ENCODE measurements around the gene CERS1.

The CERS1 gene

GRCh38 chr19:18895824-18896341 lies at the start of gene CERS1:
CERS1 (minus strand) TSS chr19:18896158; CDS start chr19:18896072, 86 bp downstream.
- Histone ChIP-seq H3K9ac (ENCODE audit: low read length) (no peak within 1 kb of the TSS), H3K27me3 (ENCODE audit: control insufficient read depth in 1 of 2, insufficient read depth in 2 of 2, low read length in 2 of 2) (peaks cover 8 to 39% of the 10 kb centered on the region in 2 donors), H3K4me1 (ENCODE audit: insufficient read depth, low read length) (no peaks in the 10 kb centered on the region), H3K9me3 (ENCODE audit: low read length) (no peaks in the 10 kb centered on the region), H3K27ac (ENCODE audit: low read depth, low read length) (no peak within 1 kb of the TSS), H3K36me3 (ENCODE audit: insufficient read depth, low read length) (peaks cover 4% of the 10 kb centered on the region), H3K4me3 (ENCODE audit: low read depth in 1 of 2, low read length in 2 of 2) (peak within 1 kb of the TSS; percentile 41 to 47)

GRCh38 chr19:18945297-18945696 lies 49.3 kb upstream of the CERS1 start:
- Histone ChIP-seq H3K9me3 (ENCODE audit: low read length) (no peaks in the 10 kb centered on the region), H3K4me1 (ENCODE audit: insufficient read depth, low read length) (peaks cover 5% of the 10 kb centered on the region), H3K4me3 (ENCODE audit: low read depth in 1 of 2, low read length in 2 of 2) (no peak overlapping the region), H3K27ac (ENCODE audit: low read depth, low read length) (no peak overlapping the region), H3K27me3 (ENCODE audit: control insufficient read depth in 1 of 2, insufficient read depth in 2 of 2, low read length in 2 of 2) (no peaks in the 10 kb centered on the region), H3K36me3 (ENCODE audit: insufficient read depth, low read length) (no peaks in the 10 kb centered on the region), H3K9ac (ENCODE audit: low read length) (no peak overlapping the region)

GRCh38 chr19:18943465-18943864 lies 47.5 kb upstream of the CERS1 start:
- peaks cover 4% of the 10 kb centered on the region for H3K36me3 ChIP-seq (ENCODE audit: insufficient read depth, low read length)
- H3K9ac ChIP-seq (ENCODE audit: low read length) = no peak overlapping the region
- H3K9me3 ChIP-seq (ENCODE audit: low read length) = no peaks in the 10 kb centered on the region
- H3K4me1 ChIP-seq (ENCODE audit: insufficient read depth, low read length) = peaks cover 11% of the 10 kb centered on the region
- H3K27ac ChIP-seq (ENCODE audit: low read depth, low read length) = no peak overlapping the region
- no peak overlapping the region for H3K4me3 ChIP-seq (ENCODE audit: low read depth in 1 of 2, low read length in 2 of 2)
- no peaks in the 10 kb centered on the region for H3K27me3 ChIP-seq (ENCODE audit: control insufficient read depth in 1 of 2, insufficient read depth in 2 of 2, low read length in 2 of 2)

GRCh38 chr19:18942692-18943091 lies 46.7 kb upstream of the CERS1 start:
- Histone ChIP-seq H3K4me1 (ENCODE audit: insufficient read depth, low read length) (peaks cover 11% of the 10 kb centered on the region), H3K36me3 (ENCODE audit: insufficient read depth, low read length) (peaks cover 9% of the 10 kb centered on the region), H3K4me3 (ENCODE audit: low read depth in 1 of 2, low read length in 2 of 2) (no peak overlapping the region), H3K9me3 (ENCODE audit: low read length) (no peaks in the 10 kb centered on the region), H3K27me3 (ENCODE audit: control insufficient read depth in 1 of 2, insufficient read depth in 2 of 2, low read length in 2 of 2) (no peaks in the 10 kb centered on the region), H3K27ac (ENCODE audit: low read depth, low read length) (no peak overlapping the region), H3K9ac (ENCODE audit: low read length) (no peak overlapping the region)

GRCh38 chr19:18941628-18942354 lies 45.8 kb upstream of the CERS1 start:
- H3K4me1 ChIP-seq (ENCODE audit: insufficient read depth, low read length) = peaks cover 11% of the 10 kb centered on the region
- H3K4me3 ChIP-seq (ENCODE audit: low read depth in 1 of 2, low read length in 2 of 2) = peak overlapping the region in 1 of 2 donors; percentile 38
- no peak overlapping the region for H3K9ac ChIP-seq (ENCODE audit: low read length)

GRCh38 chr19:18940769-18941627 lies 45.0 kb upstream of the CERS1 start, which contains the start of gene HOMER3:
HOMER3 (minus strand) TSS chr19:18941217; CDS start chr19:18938982, 2,235 bp downstream.
- Histone ChIP-seq H3K4me3 (ENCODE audit: low read depth in 1 of 2, low read length in 2 of 2) (peak within 1 kb of the TSS; percentile 66 to 89), H3K4me1 (ENCODE audit: insufficient read depth, low read length) (peaks cover 11% of the 10 kb centered on the region), H3K27me3 (ENCODE audit: control insufficient read depth in 1 of 2, insufficient read depth in 2 of 2, low read length in 2 of 2) (no peaks in the 10 kb centered on the region), H3K9ac (ENCODE audit: low read length) (peak within 1 kb of the TSS; percentile 64), H3K36me3 (ENCODE audit: insufficient read depth, low read length) (peaks cover 9% of the 10 kb centered on the region), H3K27ac (ENCODE audit: low read depth, low read length) (peak within 1 kb of the TSS; percentile 63), H3K9me3 (ENCODE audit: low read length) (no peaks in the 10 kb centered on the region)

More at GRCh38 chr19:18941628-18942354, 45.8 kb upstream of the CERS1 start:
- H3K27me3 ChIP-seq (ENCODE audit: control insufficient read depth in 1 of 2, insufficient read depth in 2 of 2, low read length in 2 of 2) = no peaks in the 10 kb centered on the region
- H3K36me3 ChIP-seq (ENCODE audit: insufficient read depth, low read length) = peaks cover 9% of the 10 kb centered on the region
- H3K9me3 ChIP-seq (ENCODE audit: low read length) = no peaks in the 10 kb centered on the region
- no peak overlapping the region for H3K27ac ChIP-seq (ENCODE audit: low read depth, low read length)

GRCh38 chr19:18939922-18940768 lies 44.2 kb upstream of the CERS1 start:
- no peaks in the 10 kb centered on the region for H3K27me3 ChIP-seq (ENCODE audit: control insufficient read depth in 1 of 2, insufficient read depth in 2 of 2, low read length in 2 of 2)
- peaks cover 9% of the 10 kb centered on the region for H3K36me3 ChIP-seq (ENCODE audit: insufficient read depth, low read length)
- H3K4me3 ChIP-seq (ENCODE audit: low read depth in 1 of 2, low read length in 2 of 2) = peak overlapping the region; percentile 66 to 89
- peak overlapping the region; percentile 63 for H3K27ac ChIP-seq (ENCODE audit: low read depth, low read length)
- peaks cover 11% of the 10 kb centered on the region for H3K4me1 ChIP-seq (ENCODE audit: insufficient read depth, low read length)
- no peaks in the 10 kb centered on the region for H3K9me3 ChIP-seq (ENCODE audit: low read length)
- peak overlapping the region; percentile 64 for H3K9ac ChIP-seq (ENCODE audit: low read length)

GRCh38 chr19:18939163-18939562 lies 43.2 kb upstream of the CERS1 start:
- no peak overlapping the region for H3K9ac ChIP-seq (ENCODE audit: low read length)
- H3K4me3 ChIP-seq (ENCODE audit: low read depth in 1 of 2, low read length in 2 of 2) = no peak overlapping the region
- H3K36me3 ChIP-seq (ENCODE audit: insufficient read depth, low read length) = peaks cover 12% of the 10 kb centered on the region
- no peak overlapping the region for H3K27ac ChIP-seq (ENCODE audit: low read depth, low read length)
- no peaks in the 10 kb centered on the region for H3K9me3 ChIP-seq (ENCODE audit: low read length)
- H3K27me3 ChIP-seq (ENCODE audit: control insufficient read depth in 1 of 2, insufficient read depth in 2 of 2, low read length in 2 of 2) = no peaks in the 10 kb centered on the region
- peaks cover 11% of the 10 kb centered on the region for H3K4me1 ChIP-seq (ENCODE audit: insufficient read depth, low read length)

GRCh38 chr19:18933297-18933696 lies 37.3 kb upstream of the CERS1 start:
- Histone ChIP-seq H3K27ac (ENCODE audit: low read depth, low read length) (no peak overlapping the region), H3K4me1 (ENCODE audit: insufficient read depth, low read length) (peaks cover 4% of the 10 kb centered on the region), H3K36me3 (ENCODE audit: insufficient read depth, low read length) (peaks cover 11% of the 10 kb centered on the region), H3K9me3 (ENCODE audit: low read length) (no peaks in the 10 kb centered on the region), H3K9ac (ENCODE audit: low read length) (no peak overlapping the region), H3K27me3 (ENCODE audit: control insufficient read depth in 1 of 2, insufficient read depth in 2 of 2, low read length in 2 of 2) (no peaks in the 10 kb centered on the region), H3K4me3 (ENCODE audit: low read depth in 1 of 2, low read length in 2 of 2) (no peak overlapping the region)

- Histone ChIP-seq H3K27me3 (ENCODE audit: control insufficient read depth in 1 of 2, insufficient read depth in 2 of 2, low read length in 2 of 2) (no peaks in the 10 kb centered on the region), H3K4me1 (ENCODE audit: insufficient read depth, low read length) (peaks cover 4% of the 10 kb centered on the region), H3K27ac (ENCODE audit: low read depth, low read length) (no peak overlapping the region), H3K9ac (ENCODE audit: low read length) (no peak overlapping the region), H3K9me3 (ENCODE audit: low read length) (no peaks in the 10 kb centered on the region), H3K4me3 (ENCODE audit: low read depth in 1 of 2, low read length in 2 of 2) (peak overlapping the region in 1 of 2 donors; percentile 43), H3K36me3 (ENCODE audit: insufficient read depth, low read length) (peaks cover 7% of the 10 kb centered on the region)
These were observed 36.4 kb upstream of the CERS1 start for GRCh38 chr19:18932216-18932841.

Measured in muscle layer of colon (tissue), 2 donors.